Parathyroid adenoma (tissue), 2 donors: ENCODE results near the gene SULT2B1.

Experiments used
- H2AFZ ChIP-seq: fragments of 300-600 bp; sonication (generic); one replicate; pipeline ENCODE4 v1.7.0; 2017; ENCODE audit warnings: antibody characterized with exemption, mild to moderate bottlenecking
- H3K27ac ChIP-seq: fragments of 300-600 bp; sonication (generic); one replicate; pipeline ENCODE4 v1.7.0; 2017
- H3K27me3 ChIP-seq: fragments of 300-600 bp; sonication (generic); one replicate; pipeline ENCODE4 v1.7.0; 2017; ENCODE audit warnings: low read length; ENCODE audit not compliant: control insufficient read depth, insufficient read depth
- H3K36me3 ChIP-seq: fragments of 300-600 bp; sonication (generic); one replicate; pipeline ENCODE4 v1.7.0; 2017; ENCODE audit warnings: low read length; ENCODE audit not compliant: control insufficient read depth, insufficient read depth
- H3K4me1 ChIP-seq: fragments of 300-600 bp; sonication (generic); one replicate; pipeline ENCODE4 v1.7.0; 2017; ENCODE audit warnings: control low read depth
- H3K4me2 ChIP-seq: fragments of 300-600 bp; sonication (generic); one replicate; pipeline ENCODE4 v1.7.0; 2017; ENCODE audit warnings: low read length
- H3K4me3 ChIP-seq: fragments of 300-600 bp; sonication (generic); one replicate; pipeline ENCODE4 v1.7.0; 2017; ENCODE audit warnings: low read depth, low read length
- H3K79me2 ChIP-seq: fragments of 300-600 bp; sonication (generic); one replicate; pipeline ENCODE4 v1.7.0; 2017; ENCODE audit warnings: control low read depth
- H3K9ac ChIP-seq: fragments of 300-600 bp; sonication (generic); one replicate; pipeline ENCODE4 v1.7.0; 2017; ENCODE audit warnings: mild to moderate bottlenecking
- H3K9me3 ChIP-seq: fragments of 300-600 bp; sonication (generic); one replicate; pipeline ENCODE4 v1.7.0; 2017; ENCODE audit warnings: low read length; ENCODE audit not compliant: control insufficient read depth
- TF ChIP-seq, protein P1 (sequence below): fragments of 300-600 bp; sonication (generic); IDR thresholded peaks from one replicate; pipeline ENCODE4 v1.7.0; 2017; ENCODE audit warnings: antibody characterized with exemption, mild to moderate bottlenecking
- donor health status: primary hyperparathyroidism.

The SULT2B1 gene

GRCh38 chr19:48511800-48512503 lies 40.0 kb upstream of the SULT2B1 start, which contains the start of gene LMTK3:
Gene LMTK3 (minus strand): TSS chr19:48511835. CDS start chr19:48511576, 259 bp downstream.
- H3K9ac ChIP-seq: no peak within 1 kb of the TSS
- H3K27me3 ChIP-seq: no peaks in the 10 kb centered on the region
- H3K9me3 ChIP-seq: no peaks in the 10 kb centered on the region
- H3K4me3 ChIP-seq: peak within 1 kb of the TSS; percentile 76
- H3K4me2 ChIP-seq: peak within 1 kb of the TSS; percentile 95
- H3K27ac ChIP-seq: peak within 1 kb of the TSS; percentile 49
- H3K4me1 ChIP-seq: peaks cover 11% of the 10 kb centered on the region
- H3K79me2 ChIP-seq: no peaks in the 10 kb centered on the region
- H2AFZ ChIP-seq: peak within 1 kb of the TSS; percentile 72
- TF ChIP-seq, protein P1, sequence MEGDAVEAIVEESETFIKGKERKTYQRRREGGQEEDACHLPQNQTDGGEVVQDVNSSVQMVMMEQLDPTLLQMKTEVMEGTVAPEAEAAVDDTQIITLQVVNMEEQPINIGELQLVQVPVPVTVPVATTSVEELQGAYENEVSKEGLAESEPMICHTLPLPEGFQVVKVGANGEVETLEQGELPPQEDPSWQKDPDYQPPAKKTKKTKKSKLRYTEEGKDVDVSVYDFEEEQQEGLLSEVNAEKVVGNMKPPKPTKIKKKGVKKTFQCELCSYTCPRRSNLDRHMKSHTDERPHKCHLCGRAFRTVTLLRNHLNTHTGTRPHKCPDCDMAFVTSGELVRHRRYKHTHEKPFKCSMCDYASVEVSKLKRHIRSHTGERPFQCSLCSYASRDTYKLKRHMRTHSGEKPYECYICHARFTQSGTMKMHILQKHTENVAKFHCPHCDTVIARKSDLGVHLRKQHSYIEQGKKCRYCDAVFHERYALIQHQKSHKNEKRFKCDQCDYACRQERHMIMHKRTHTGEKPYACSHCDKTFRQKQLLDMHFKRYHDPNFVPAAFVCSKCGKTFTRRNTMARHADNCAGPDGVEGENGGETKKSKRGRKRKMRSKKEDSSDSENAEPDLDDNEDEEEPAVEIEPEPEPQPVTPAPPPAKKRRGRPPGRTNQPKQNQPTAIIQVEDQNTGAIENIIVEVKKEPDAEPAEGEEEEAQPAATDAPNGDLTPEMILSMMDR: no peak
- no peaks in the 10 kb centered on the region for H3K36me3 ChIP-seq

- TF ChIP-seq, protein P1: no peak
- Histone ChIP-seq H3K9ac (no peak overlapping the region), H2AFZ (peak overlapping the region; percentile 100), H3K36me3 (no peaks in the 10 kb centered on the region), H3K79me2 (no peaks in the 10 kb centered on the region), H3K27ac (peak overlapping the region; percentile 49), H3K9me3 (no peaks in the 10 kb centered on the region), H3K27me3 (no peaks in the 10 kb centered on the region), H3K4me3 (peak overlapping the region; percentile 75), H3K4me1 (peaks cover 11% of the 10 kb centered on the region), H3K4me2 (peak overlapping the region; percentile 99)
Observed at GRCh38 chr19:48512504-48513288, 39.3 kb upstream of the SULT2B1 start.

DNA sequence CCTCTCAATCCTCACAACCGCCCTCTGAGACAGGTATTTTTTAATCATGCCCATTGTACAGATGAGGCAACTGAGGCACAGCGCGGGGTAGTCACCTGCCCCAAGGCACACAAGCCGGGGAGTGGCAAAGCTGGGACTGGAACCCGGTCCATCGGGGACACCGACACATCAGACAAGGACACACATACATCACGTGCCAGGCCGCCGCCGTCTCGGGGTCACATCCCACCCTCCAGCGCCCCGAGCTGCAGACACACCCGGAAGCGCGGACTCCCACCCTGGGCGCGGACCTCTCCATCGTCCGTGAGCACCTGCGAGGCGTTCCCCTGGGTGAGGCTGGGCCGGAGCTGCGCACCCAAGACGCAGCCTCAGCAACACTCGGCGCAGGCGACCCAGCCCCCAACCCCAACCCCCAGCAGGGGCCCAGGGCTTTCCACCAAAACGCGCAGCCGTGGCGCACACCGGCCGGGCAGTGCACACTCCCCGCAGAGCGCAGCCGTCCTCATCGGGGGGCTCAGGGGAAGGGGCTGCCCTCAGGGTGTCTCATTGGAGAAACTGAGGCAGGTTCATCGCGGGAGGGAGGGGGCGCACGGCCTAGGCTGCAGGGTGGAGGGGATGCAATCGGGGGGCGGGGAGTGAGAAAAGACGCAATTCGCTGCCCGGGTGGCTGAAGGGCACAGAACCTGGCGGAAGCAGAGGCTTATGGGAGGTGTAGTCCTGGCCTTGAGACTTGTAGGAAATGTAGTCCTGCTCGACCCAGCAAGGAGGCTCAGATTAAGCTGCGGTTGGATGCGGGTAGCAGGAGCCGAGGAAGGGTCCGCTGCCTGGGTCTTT lies 38.5 kb upstream of the SULT2B1 start:
- H3K4me2 ChIP-seq: peak overlapping the region; percentile 99
- peaks cover 11% of the 10 kb centered on the region for H3K4me1 ChIP-seq
- peak overlapping the region; percentile 76 for H3K9ac ChIP-seq
- H3K4me3 ChIP-seq: peak overlapping the region; percentile 75
- H3K9me3 ChIP-seq: no peaks in the 10 kb centered on the region
- H3K79me2 ChIP-seq: no peaks in the 10 kb centered on the region
- no peaks in the 10 kb centered on the region for H3K36me3 ChIP-seq
- no peaks in the 10 kb centered on the region for H3K27me3 ChIP-seq
- TF ChIP-seq, protein P1: no peak
- H3K27ac ChIP-seq: peak overlapping the region; percentile 52
- H2AFZ ChIP-seq: peak overlapping the region; percentile 100

GRCh38 chr19:48514123-48514458 lies 37.9 kb upstream of the SULT2B1 start:
- Histone ChIP-seq H2AFZ (peak overlapping the region; percentile 100), H3K27ac (no peak overlapping the region), H3K4me1 (peaks cover 11% of the 10 kb centered on the region), H3K9me3 (no peaks in the 10 kb centered on the region), H3K27me3 (no peaks in the 10 kb centered on the region), H3K4me2 (peak overlapping the region; percentile 99), H3K4me3 (peak overlapping the region; percentile 75), H3K79me2 (no peaks in the 10 kb centered on the region), H3K9ac (no peak overlapping the region), H3K36me3 (no peaks in the 10 kb centered on the region)
- TF ChIP-seq, protein P1: no peak
